Endometrial microvascular endothelial cells (primary cell): ENCODE measurements around the gene PAPLN. TPM values are rescaled to one million over a fixed set of nuclear protein-coding genes. Genes with fewer than 3 reads are reported as not detected.
"Not testable (repeated sequence)": the region's sequence is repeated elsewhere in the genome, so short reads cannot be mapped to it uniquely, and the experiment has no call there.

Experiments used
- in situ Hi-C: cut with HindIII; loops from 2 replicates; pipeline ENCODE4 v1.10.0; 2017; ENCODE audit warnings: low sequenced_read_pairs, low pct_unique_long_range_greater_than_20kb; ENCODE audit errors: inconsistent ontology term
- total RNA-seq: library from RNA; depleted of rRNA; stranded (reverse); fragments of >200 nt; gene quantifications from one replicate; pipeline ENCODE4 v1.2.3, GENCODE V29; 2015; ENCODE audit errors: inconsistent ontology term

Gene PAPLN
- total RNA-seq, 1 donor from 2014 or later, result 3.4 TPM

GRCh38 chr14:73269729-73270531, 32.6 kb downstream of the PAPLN start:
- in situ Hi-C loops, result no loop called here

DNA sequence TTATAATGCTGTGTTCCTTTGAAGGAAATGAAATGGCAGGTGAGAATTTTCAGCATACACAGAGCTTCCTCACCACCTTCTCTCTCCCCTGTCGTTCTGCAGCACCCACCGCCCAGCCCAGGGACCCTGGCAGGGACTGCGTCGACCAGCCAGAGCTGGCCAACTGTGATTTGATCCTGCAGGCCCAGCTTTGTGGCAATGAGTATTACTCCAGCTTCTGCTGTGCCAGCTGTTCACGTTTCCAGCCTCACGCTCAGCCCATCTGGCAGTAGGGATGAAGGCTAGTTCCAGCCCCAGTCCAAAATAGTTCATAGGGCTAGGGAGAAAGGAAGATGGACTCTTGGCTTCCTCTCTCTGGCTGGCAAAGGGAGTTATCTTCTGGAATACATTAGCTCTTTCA, 35.1 kb downstream of the PAPLN start:
- in situ Hi-C loops, result no loop called here

GRCh38 chr14:73273799-73274198, 36.5 kb downstream of the PAPLN start:
- in situ Hi-C loops, result no loop called here

DNA sequence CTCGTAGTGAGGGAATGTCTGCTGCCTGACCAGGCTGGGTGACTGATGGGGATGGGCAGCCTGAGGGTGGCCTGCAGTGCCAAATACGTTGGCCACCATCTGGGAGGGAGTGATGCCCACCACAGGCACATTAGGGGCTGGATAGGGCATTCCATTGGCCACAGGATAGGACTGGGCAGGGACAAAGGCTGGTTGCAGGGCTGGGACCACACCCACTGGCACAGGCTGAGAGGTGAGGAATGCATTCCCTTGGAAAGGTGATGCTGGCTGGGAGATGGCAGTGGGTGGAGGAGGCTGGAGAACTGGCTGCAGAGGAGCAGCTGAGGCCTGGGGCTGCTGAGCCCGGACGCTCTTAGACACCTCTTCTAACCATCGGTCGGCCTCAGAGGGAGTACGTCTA, 39.5 kb downstream of the PAPLN start:
- in situ Hi-C loops, result loop anchor here (25.0 kb wide), 1 partner anchor 185 kb away; the partner anchor contains the start of gene NUMB

DNA sequence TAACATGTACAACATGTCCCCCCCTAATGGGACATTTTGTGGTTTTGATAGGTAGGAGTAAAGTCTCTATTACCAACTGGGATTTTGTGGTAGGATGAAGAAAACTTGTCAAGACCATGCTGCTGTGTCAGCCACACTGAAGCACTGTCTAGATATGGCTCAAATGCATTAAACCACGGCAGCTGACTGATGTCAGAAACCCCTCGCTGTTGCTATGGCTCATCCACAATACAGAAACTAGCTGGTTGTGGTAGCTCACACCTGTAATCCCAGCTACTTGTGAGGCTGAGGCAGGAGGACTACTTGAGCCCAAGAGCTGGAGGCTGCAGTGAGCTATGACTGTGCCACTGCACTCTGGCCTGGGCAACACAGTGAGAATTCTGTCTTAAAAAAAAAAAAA, 40.1 kb downstream of the PAPLN start:
- in situ Hi-C loops, result loop anchor here (25.0 kb wide), 1 partner anchor 185 kb away; the partner anchor contains the start of gene NUMB

DNA sequence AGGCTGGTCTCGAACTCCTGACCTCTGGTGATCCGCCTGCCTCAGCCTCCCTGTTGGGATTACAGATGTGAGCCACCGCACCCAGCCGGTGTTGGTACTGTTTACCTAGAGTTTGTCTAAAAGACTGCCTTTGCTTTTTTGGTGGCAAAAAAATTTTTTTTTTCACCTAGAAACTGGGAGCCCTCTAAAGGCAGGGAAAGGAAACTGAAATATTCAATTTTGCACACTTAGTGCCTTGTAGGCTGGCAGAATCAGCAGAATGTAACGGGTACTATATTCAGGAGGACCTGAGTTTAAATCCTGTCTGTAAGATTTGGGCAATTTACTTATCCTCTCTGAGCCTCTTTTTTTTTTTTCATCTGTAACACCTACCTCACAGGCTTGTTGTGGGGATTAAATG, 43.6 kb downstream of the PAPLN start:
- in situ Hi-C loops, result loop anchor here (25.0 kb wide), 1 partner anchor 181 kb away; the partner anchor contains the start of gene NUMB

DNA sequence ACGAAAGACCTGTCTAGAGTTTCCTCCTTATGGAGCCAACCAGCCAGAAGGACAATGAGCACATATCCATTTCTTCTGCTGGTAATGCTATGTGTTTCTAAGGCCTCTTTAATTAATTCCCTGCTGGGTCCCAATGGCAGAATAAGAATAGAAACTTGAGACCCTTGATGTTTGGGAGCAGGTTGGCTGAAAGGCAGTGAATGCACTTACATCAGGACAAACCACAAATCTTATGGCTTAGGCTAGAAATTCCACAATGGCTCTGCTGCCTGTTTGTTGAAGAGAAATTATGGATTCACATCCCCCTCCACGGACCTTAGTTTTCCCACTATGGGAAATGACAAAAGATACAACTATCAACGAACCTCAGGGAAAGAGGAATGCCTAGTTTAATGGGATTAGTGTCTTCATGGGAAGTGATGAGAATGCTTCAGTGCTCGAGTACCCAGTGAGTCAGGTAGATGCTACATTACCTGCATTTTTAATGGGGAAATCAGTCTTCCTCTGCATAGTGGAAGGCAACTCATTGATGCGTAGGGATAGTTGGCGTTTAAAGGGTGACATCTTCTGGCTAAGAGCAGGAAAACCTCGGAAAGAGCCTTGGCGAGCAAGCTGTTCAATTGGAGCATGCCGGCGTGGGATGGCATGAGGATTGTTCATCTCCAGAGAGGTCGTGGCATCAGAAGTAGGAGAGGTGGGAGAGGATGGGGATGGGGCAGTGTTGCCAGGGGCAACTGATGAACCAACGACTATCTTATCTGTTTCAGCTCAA, 46.5 kb downstream of the PAPLN start:
- in situ Hi-C loops, result loop anchor here (25.0 kb wide), 1 partner anchor 179 kb away; the partner anchor contains the start of gene NUMB

DNA sequence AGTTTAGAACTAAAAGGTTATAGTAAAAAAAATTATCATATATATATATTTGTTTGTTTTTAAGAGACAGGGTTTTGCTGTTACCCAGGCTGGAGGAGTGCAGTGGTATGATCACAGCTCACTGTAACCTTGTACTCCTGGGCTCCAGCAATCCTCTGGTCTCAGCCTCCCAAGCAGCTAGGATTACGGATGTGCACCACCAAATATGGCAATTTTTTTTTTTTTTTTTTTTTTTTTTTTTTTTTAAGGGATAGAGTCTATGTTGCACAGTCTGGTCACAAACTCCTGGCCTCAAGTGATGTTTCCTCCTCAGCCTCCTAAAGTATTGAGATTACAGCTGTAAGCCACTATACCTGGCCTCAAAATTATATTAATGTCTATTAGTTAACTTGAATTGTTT, 48.7 kb downstream of the PAPLN start:
- in situ Hi-C loops, result loop anchor here (25.0 kb wide), 1 partner anchor 176 kb away; the partner anchor contains the start of gene NUMB

DNA sequence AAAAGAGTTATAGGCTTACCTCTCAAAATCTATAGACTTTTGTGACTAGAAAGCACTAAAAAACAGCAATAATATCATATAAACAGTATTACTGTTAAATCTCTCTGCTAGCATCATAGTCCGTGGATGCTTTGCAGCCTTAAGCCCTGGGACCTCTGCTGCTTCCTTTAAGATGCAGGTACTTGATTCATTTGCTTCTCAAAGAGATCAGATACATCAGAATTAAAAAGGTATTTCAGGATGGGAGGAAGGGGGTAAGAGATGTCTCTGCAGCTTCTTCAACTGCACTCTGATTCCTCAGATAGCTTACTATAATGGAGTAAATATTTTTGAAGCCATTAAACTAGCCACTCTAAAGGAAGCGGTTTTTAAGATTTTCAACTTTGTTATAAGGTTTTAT, 49.3 kb downstream of the PAPLN start:
- in situ Hi-C loops, result loop anchor here (25.0 kb wide), 1 partner anchor 176 kb away; the partner anchor contains the start of gene NUMB

GRCh38 chr14:73287071-73287470, 49.8 kb downstream of the PAPLN start:
- in situ Hi-C loops, result loop anchor here (25.0 kb wide), 1 partner anchor 175 kb away; the partner anchor contains the start of gene NUMB

DNA sequence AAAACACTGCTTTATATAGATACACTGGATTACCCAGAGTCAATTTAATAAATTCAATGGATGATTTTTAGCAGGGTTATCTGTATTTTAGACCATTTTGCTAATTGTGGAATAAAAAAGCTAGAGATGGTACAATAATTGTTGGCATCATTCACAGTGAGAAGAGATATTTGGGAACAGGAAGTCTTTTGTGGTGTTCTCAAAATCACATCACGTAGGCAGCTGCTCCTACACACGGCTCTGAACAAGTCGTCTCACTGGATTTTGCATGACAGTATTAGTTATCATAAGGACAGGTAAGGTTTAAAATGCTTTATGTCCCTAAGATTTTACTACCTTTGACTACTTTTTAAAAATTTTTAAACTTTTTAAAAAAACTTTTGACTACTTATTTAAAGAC, 52.0 kb downstream of the PAPLN start:
- in situ Hi-C loops, result loop anchor here (25.0 kb wide), 1 partner anchor 173 kb away; the partner anchor contains the start of gene NUMB

DNA sequence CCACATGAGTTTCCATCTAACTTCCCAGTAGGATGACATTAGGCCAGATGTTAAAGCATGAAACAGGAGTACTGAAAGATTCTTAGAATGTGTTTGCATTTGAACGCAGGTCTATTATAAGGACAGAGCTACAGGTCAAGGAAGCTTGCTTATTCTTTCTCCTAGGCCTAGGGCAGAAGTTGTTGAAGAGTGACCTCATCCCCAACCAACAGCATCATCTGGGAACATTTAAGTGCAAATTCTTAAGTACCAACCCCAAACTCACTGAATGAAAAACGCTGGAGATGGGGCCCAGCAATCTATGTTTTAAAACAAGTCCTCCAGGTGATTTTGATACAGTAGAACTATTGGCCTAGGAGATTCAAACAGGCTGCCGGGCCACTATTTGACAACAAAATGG, 52.4 kb downstream of the PAPLN start:
- in situ Hi-C loops, result loop anchor here (25.0 kb wide), 1 partner anchor 173 kb away; the partner anchor contains the start of gene NUMB

GRCh38 chr14:73290279-73290678, 53.0 kb downstream of the PAPLN start:
- in situ Hi-C loops, result loop anchor here (25.0 kb wide), 1 partner anchor 172 kb away; the partner anchor contains the start of gene NUMB

GRCh38 chr14:73293782-73294781, 56.8 kb downstream of the PAPLN start:
- in situ Hi-C loops, result loop anchor here (25.0 kb wide), 1 partner anchor 168 kb away; the partner anchor contains the start of gene NUMB

DNA sequence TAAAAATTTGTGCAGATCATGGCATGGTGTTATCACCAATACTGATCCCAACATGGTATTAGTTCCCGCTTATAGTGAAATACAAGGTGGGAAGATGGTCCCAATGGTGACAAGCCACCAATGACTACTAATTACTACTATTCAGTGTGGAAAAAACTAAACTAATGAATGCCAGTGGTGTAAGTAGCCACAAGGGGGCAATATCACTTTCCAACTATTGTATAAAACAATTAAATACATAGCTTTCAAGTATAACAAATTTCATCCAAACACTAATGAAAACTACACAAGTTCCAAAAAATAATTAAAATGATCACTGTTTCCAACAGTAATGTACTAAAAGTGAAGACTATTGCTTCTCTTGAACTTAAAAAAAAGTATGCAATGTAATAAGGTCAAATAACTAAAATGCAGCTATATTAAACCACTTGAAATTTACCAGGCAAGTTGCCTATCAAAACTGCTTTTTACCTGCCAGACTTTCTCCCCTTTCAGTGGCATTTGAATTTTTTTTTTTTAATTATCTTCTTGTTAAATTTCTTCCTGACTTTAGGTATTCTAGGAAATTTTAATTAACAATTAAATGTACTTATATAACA, 58.0 kb downstream of the PAPLN start:
- in situ Hi-C loops, result loop anchor here (25.0 kb wide), 1 partner anchor 167 kb away; the partner anchor contains the start of gene NUMB

DNA sequence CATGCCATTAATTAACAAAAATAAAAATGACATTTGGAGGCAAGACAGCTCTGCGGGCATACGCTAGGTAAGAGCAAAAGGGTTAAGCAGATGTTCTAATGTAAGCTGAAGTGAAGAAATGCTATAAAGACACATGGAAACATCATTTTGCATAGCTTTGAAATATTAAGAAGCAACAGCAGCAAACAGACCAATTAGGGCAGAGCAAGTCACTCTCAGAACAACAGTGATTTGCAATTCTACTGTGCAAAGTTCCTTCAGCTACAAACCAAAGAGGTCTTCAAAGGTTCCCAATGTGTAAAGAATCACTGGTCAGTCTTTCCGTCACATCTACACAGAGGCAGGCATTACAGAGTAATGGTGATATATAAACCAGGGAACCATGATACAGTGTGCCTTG, 68.2 kb downstream of the PAPLN start:
- in situ Hi-C loops, result no loop called here

- in situ Hi-C loops, result no loop called here
These were observed 70.0 kb downstream of the PAPLN start for GRCh38 chr14:73307261-73307660.

GRCh38 chr14:73309207-73309606, 71.9 kb downstream of the PAPLN start:
- in situ Hi-C loops, result not testable (repeated sequence)
